PC-9 (cell line): ENCODE measurements around the gene CHST11.

Experiments
- EZH2 ChIP-seq: fragments of 200-600 bp; sonication (generic); IDR thresholded peaks from 2 replicates; pipeline ENCODE4 v1.8.0; 2017; ENCODE audit warnings: antibody characterized with exemption, low read depth
- TF ChIP-seq, protein P1 (sequence below): fragments of 200-600 bp; sonication (generic); conservative IDR thresholded peaks from 2 replicates; pipeline ENCODE4 v1.6.1; 2017; ENCODE audit warnings: mixed run types, antibody characterized with exemption, mild to moderate bottlenecking, moderate library complexity

GRCh38 chr12:104458694-104459367, 2.1 kb downstream of the CHST11 start:
- no peak for TF ChIP-seq EZH2
- TF ChIP-seq, protein P1, sequence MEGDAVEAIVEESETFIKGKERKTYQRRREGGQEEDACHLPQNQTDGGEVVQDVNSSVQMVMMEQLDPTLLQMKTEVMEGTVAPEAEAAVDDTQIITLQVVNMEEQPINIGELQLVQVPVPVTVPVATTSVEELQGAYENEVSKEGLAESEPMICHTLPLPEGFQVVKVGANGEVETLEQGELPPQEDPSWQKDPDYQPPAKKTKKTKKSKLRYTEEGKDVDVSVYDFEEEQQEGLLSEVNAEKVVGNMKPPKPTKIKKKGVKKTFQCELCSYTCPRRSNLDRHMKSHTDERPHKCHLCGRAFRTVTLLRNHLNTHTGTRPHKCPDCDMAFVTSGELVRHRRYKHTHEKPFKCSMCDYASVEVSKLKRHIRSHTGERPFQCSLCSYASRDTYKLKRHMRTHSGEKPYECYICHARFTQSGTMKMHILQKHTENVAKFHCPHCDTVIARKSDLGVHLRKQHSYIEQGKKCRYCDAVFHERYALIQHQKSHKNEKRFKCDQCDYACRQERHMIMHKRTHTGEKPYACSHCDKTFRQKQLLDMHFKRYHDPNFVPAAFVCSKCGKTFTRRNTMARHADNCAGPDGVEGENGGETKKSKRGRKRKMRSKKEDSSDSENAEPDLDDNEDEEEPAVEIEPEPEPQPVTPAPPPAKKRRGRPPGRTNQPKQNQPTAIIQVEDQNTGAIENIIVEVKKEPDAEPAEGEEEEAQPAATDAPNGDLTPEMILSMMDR = no peak
